ENCODE data around the gene DHCR24.

GRCh38 chr1:54849219-54850068 lies 37.6 kb downstream of the DHCR24 start:
- TF ChIP-seq CTCF (IDR thresholded peaks at IDR 0.05) (no peak), POLR2A (IDR thresholded peaks at IDR 0.05) (no peak), POLR2AphosphoS5 (IDR thresholded peaks at IDR 0.05) (no peak)
